Measurements from ENCODE around the gene WRAP73.

The WRAP73 gene

DNA sequence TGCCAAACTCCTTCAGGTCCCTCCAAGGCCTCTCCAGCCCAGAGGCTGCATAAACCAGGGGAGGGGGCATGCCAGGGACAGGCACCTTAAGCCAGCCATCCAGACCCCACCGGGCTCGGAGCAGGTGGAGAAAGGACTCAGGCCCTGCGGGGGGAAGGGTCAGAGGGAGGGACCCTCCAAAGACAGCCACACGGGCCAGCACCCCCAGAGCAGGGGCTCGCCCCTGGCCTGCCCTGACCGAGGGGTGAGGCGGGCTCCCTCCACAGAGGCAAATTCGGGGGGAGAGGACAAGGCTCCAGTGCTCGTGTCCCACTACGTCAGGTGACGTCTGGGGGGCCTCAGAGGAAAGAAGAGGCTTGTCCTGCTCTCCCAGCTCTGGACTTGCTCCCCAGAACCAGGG, 46.7 kb downstream of the WRAP73 start:
- H3K4me3 ChIP-seq (ENCODE audit: low read length) = no peak overlapping the region
- DNase-seq (ENCODE audit: low read depth) = no peak
- TF ChIP-seq, protein P1, sequence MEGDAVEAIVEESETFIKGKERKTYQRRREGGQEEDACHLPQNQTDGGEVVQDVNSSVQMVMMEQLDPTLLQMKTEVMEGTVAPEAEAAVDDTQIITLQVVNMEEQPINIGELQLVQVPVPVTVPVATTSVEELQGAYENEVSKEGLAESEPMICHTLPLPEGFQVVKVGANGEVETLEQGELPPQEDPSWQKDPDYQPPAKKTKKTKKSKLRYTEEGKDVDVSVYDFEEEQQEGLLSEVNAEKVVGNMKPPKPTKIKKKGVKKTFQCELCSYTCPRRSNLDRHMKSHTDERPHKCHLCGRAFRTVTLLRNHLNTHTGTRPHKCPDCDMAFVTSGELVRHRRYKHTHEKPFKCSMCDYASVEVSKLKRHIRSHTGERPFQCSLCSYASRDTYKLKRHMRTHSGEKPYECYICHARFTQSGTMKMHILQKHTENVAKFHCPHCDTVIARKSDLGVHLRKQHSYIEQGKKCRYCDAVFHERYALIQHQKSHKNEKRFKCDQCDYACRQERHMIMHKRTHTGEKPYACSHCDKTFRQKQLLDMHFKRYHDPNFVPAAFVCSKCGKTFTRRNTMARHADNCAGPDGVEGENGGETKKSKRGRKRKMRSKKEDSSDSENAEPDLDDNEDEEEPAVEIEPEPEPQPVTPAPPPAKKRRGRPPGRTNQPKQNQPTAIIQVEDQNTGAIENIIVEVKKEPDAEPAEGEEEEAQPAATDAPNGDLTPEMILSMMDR (conservative IDR thresholded peaks at IDR 0.05; ENCODE audit: low read length) = no peak

DNA sequence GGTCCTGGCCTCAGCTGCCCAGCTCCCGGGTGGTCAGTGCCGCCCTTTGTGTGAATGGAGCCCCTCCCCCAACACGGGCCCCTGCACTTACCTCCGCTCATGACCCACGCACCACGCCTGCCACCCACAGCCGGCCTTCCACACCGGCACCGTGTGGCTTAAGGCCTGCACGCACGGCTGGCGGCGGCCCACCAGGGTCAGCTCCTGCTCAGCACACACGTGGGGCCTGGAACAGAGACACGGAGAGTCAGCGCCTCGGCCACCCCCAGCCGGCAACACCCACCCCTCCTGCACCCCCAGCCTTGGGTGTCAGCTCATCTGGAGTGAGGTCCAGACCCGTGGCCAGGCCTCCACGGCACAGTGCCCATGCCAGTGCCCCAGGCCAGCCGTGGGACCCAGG, 47.5 kb downstream of the WRAP73 start:
- TF ChIP-seq, protein P1 (conservative IDR thresholded peaks at IDR 0.05; ENCODE audit: low read length) = no peak
- no peak for DNase-seq (ENCODE audit: low read depth)
- no peak overlapping the region for H3K4me3 ChIP-seq (ENCODE audit: low read length)

DNA sequence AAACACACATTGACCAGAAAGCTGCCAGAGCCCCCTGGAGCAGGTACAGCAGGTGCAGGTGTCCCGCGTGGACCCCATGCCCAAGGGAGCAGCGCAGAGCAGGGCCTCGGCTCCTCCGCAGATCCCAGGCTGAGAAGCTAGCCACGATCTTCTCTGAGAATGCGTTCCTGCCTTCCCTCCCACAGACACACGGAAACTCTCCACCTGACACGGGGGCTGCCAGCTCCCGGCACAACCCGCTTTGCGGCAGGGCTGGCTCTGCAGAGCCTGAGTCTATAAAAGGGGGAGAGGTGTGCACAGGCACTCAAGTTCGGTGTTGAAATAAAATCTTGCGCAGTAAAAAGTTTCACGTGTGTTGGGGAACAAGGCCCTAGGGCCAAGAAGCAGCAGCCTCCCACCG, 48.2 kb downstream of the WRAP73 start:
- no peak overlapping the region for H3K4me3 ChIP-seq (ENCODE audit: low read length)
- TF ChIP-seq, protein P1 (conservative IDR thresholded peaks at IDR 0.05; ENCODE audit: low read length) = no peak
- DNase-seq (ENCODE audit: low read depth) = no peak

DNA sequence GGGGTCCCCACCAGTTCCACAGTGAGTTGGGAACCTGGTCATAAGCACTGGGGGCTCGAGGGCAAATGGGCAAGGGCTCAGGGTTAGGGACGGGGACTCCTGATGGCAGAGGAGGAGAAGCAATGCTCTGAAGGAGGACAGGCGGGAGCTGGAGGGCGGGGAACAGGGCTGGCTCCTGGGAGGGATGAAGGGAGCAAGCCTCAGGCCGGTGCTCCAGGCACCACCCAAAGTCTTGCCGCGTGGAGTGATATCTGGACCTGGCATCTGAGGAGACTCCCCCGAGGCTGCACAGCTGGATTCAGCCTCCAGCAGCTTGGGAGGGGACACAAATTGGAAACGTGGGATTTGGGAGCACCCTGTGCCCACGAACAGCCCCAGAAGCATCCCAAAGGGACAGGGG, 49.5 kb downstream of the WRAP73 start:
- DNase-seq (ENCODE audit: low read depth) = no peak
- TF ChIP-seq, protein P1 (conservative IDR thresholded peaks at IDR 0.05; ENCODE audit: low read length) = no peak
- no peak overlapping the region for H3K4me3 ChIP-seq (ENCODE audit: low read length)

DNA sequence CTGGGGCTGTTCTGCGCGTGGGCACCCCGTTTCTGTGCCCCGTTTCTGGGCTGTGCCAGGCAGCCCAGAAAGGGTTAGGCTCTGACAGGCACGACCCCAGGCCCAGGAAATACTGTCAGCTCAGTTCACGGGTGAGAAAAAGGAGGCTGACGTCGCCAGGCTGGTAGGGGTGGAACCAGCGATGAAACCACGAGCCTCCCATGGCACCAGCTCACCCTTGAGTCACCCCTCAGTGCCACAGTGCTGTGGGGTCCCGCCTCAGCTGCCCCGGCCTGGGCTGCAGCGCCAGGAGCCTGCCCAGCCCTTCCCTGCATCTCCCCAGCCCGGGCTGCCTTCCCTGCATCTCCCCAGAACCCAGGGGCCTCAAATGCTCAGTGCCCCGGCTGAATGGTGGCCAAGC, 50.1 kb downstream of the WRAP73 start:
- no peak overlapping the region for H3K4me3 ChIP-seq (ENCODE audit: low read length)
- no peak for DNase-seq (ENCODE audit: low read depth)
- TF ChIP-seq, protein P1 (conservative IDR thresholded peaks at IDR 0.05; ENCODE audit: low read length) = no peak

DNA sequence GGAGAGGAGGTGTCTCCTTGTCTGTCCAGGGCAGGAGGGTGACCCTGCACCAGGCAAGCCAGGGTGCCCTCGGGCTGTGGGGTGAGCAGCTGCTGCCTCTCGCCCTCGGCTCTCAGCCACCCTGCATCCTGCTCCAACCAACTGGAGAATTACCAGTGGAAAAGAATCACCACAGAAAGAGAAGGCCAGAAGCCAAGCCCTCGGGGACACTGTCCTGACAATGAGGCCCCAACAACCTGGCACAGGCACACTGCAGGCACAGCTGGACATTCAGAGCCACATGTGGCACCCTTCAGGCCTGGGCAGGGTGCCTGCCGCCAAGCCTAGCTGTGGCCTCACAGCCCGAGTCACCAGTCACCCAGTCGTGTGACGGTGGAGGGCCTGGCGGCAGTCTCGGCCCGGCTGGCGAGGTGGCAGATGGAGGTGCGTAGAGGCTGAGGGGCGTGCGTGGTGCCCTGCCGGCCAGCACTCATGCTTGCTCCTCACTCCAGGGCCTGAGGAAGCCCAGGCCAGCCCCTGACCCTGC, 50.6 kb downstream of the WRAP73 start:
- H3K4me3 ChIP-seq (ENCODE audit: low read length) = no peak overlapping the region
- no peak for DNase-seq (ENCODE audit: low read depth)
- TF ChIP-seq, protein P1 (conservative IDR thresholded peaks at IDR 0.05; ENCODE audit: low read length) = no peak

DNA sequence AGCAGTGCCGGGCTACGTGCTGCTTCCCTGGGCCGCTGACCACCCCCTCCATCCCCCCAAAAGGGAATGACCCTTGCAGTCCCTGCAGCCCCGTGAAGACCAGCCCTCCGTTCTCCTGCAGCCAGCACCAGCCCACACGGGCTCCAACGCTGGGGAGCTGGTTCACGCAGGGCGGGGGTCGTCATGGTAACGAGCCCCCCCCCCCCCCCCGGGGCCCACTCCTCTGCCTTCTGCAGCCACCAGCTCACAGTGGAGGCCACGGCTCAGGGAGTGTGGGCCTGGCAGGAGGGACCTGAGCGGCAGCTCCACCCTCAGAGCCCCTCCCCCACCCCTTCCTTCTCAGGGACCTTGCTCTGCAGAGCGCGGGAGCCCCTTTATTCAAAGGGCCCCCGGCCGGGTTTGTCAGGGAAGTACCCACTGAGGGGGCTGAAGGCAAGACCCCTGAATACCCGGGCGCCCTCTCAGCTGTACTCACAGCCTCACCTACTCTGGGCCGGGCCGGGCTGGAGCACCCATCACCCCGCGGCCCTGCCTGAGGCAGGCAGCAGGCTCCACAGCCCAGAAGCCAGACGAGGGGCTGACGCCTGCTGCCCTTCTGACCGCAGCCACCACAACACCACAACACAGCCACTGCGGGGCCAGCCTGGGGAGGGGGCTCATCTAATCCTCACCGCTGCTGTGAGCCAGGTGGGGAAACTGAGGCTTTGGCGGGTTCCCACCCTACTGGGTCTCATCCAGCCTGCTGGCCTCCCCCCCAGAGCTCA, 51.2 kb downstream of the WRAP73 start:
- DNase-seq (ENCODE audit: low read depth) = no peak
- TF ChIP-seq, protein P1 (conservative IDR thresholded peaks at IDR 0.05; ENCODE audit: low read length) = no peak
- H3K4me3 ChIP-seq (ENCODE audit: low read length) = no peak overlapping the region
